H1 (cell line): ENCODE data around the gene PTGER3. TPM values are rescaled to one million over a fixed set of nuclear protein-coding genes. Genes with fewer than 3 reads are reported as not detected.

ENCODE experiments used
- CTCF ChIA-PET: fragments of 300-600 bp; sonication (Branson Sonifier 250); formaldehyde crosslinking; loops from one replicate; lab custom pipeline; 2021; ENCODE audit not compliant: partially characterized antibody; lab: Charles Lee
- POLR2A ChIA-PET: fragments of 300-600 bp; sonication (Branson Sonifier 250); formaldehyde crosslinking; loops from one replicate; lab custom pipeline; 2021; ENCODE audit warnings: inconsistent platforms; ENCODE audit not compliant: partially characterized antibody; lab: Charles Lee
- DNase-seq, 2 experiments: peaks; one replicate each; pipeline versions ENCODE4 v3.0.0 to v3.0.0-alpha.2; 2010 to 2022; ENCODE audit warnings: low spot score in 2 of 2, low read depth in 1 of 2, mixed read lengths in 1 of 2
- FAIRE-seq: peaks from 2 replicates; lab custom pipeline; 2011; peaks lifted over from hg19 to GRCh38; lab: Jason Lieb, UNC
- H2AFZ ChIP-seq: 2 replicates; pipeline ENCODE4 v1.8.1; 2012; ENCODE audit warnings: low read length, inconsistent platforms
- H2AK5ac ChIP-seq: 2 replicates; pipeline ENCODE4 v1.6.1; 2013; ENCODE audit warnings: low read depth, low read length
- H2BK120ac ChIP-seq: replicated peaks from 2 replicates; pipeline ENCODE3; 2013; ENCODE audit warnings: low read depth, low read length, inconsistent platforms
- H2BK12ac ChIP-seq: 2 replicates; pipeline ENCODE4 v1.6.1; 2013; ENCODE audit warnings: low read depth, low read length
- H2BK15ac ChIP-seq: 2 replicates; pipeline ENCODE4 v1.6.1; 2013; ENCODE audit warnings: low read length
- H2BK20ac ChIP-seq: 2 replicates; pipeline ENCODE4 v1.6.1; 2013; ENCODE audit warnings: low read length
- H2BK5ac ChIP-seq: 2 replicates; pipeline ENCODE4 v1.6.1; 2013; ENCODE audit warnings: low read depth, low read length
- H3K14ac ChIP-seq: 2 replicates; pipeline ENCODE4 v1.6.1; 2013; ENCODE audit warnings: inconsistent platforms; ENCODE audit not compliant: insufficient read length
- H3K18ac ChIP-seq: 2 replicates; pipeline ENCODE4 v1.6.1; 2013; ENCODE audit warnings: low read length; ENCODE audit errors: extremely low read depth
- H3K23ac ChIP-seq: 2 replicates; pipeline ENCODE4 v1.6.1; 2013; ENCODE audit warnings: inconsistent platforms; ENCODE audit not compliant: insufficient read length
- H3K23me2 ChIP-seq: 2 replicates; pipeline ENCODE4 v1.6.1; 2013; ENCODE audit warnings: low read depth, low read length
- H3K27ac ChIP-seq: 2 replicates; pipeline ENCODE4 v1.6.1; 2011; ENCODE audit warnings: low read depth, low read length, inconsistent platforms
- H3K27me3 ChIP-seq, 4 experiments: replicated peaks in 1 of 4; 1 replicate in 1 of 4; 2 replicates in 3 of 4; pipeline versions ENCODE4 v1.6.1 to v1.8.1; 2011 to 2013; ENCODE audit warnings: low read length in 3 of 4, mild to moderate bottlenecking in 3 of 4, inconsistent platforms in 2 of 4, mixed read lengths in 2 of 4, moderate library complexity in 1 of 4; ENCODE audit not compliant: control insufficient read depth in 3 of 4, insufficient read depth in 3 of 4; ENCODE audit errors: extremely low read depth in 1 of 4
- H3K36me3 ChIP-seq, 4 experiments: 2 replicates each; pipeline versions ENCODE4 v1.6.1 to v1.8.1; 2011 to 2013; ENCODE audit warnings: mild to moderate bottlenecking in 4 of 4, low read length in 3 of 4, moderate library complexity in 2 of 4, control low read depth in 1 of 4, inconsistent platforms in 1 of 4; ENCODE audit not compliant: insufficient read depth in 4 of 4, control insufficient read depth in 2 of 4
- H3K4ac ChIP-seq: replicated peaks from 2 replicates; pipeline ENCODE3; 2013; ENCODE audit warnings: low read length, low read depth, mixed read lengths, inconsistent platforms; ENCODE audit not compliant: insufficient read length
- H3K4me1 ChIP-seq, 4 experiments: replicated peaks in 1 of 4; 1 replicate in 1 of 4; 2 replicates in 3 of 4; pipeline versions ENCODE4 v1.6.1 to v1.8.1; 2011 to 2013; ENCODE audit warnings: low read length in 3 of 4, inconsistent platforms in 2 of 4, mixed read lengths in 1 of 4; ENCODE audit not compliant: insufficient read depth in 4 of 4, control insufficient read depth in 3 of 4
- H3K4me2 ChIP-seq, 2 experiments: 2 replicates each; pipeline versions ENCODE4 v1.6.1 to v1.8.1; 2011 to 2013; ENCODE audit warnings: low read depth in 2 of 2, low read length in 2 of 2, control low read depth in 1 of 2, inconsistent platforms in 1 of 2, mild to moderate bottlenecking in 1 of 2; ENCODE audit not compliant: insufficient read depth in 1 of 2
- H3K4me3 ChIP-seq, 4 experiments: fragments of 200-600, 300-600 bp in 1 of 4; sonication (generic), shearing (Covaris generic), sonication (Bioruptor Twin) in 1 of 4; 2 replicates each; pipeline versions ENCODE4 v1.5.1 to v1.8.1; 2011 to 2016; ENCODE audit warnings: low read length in 4 of 4, low read depth in 3 of 4, control low read depth in 2 of 4, inconsistent platforms in 2 of 4, mild to moderate bottlenecking in 2 of 4, mixed read lengths in 1 of 4, moderate library complexity in 1 of 4; ENCODE audit not compliant: insufficient read depth in 2 of 4; ENCODE audit errors: extremely low read depth in 1 of 4
- H3K56ac ChIP-seq: replicated peaks from 2 replicates; pipeline ENCODE3; 2013; ENCODE audit warnings: low read depth, mild to moderate bottlenecking, mixed read lengths, low read length, inconsistent platforms; ENCODE audit not compliant: insufficient read length
- H3K79me1 ChIP-seq: 2 replicates; pipeline ENCODE4 v1.6.1; 2013; ENCODE audit warnings: low read depth, low read length, control low read depth
- H3K79me2 ChIP-seq, 2 experiments: 2 replicates each; pipeline versions ENCODE4 v1.6.1 to v1.8.1; 2012 to 2013; ENCODE audit warnings: low read length in 2 of 2, mild to moderate bottlenecking in 2 of 2, inconsistent platforms in 1 of 2; ENCODE audit not compliant: insufficient read depth in 2 of 2, control insufficient read depth in 1 of 2
- H3K9ac ChIP-seq, 4 experiments: replicated peaks in 1 of 4; 1 replicate in 1 of 4; 2 replicates in 3 of 4; pipeline versions ENCODE4 v1.6.1 to v1.8.1; 2011 to 2013; ENCODE audit warnings: low read depth in 3 of 4, low read length in 3 of 4, control low read depth in 2 of 4, mild to moderate bottlenecking in 2 of 4, moderate library complexity in 2 of 4, inconsistent platforms in 1 of 4; ENCODE audit errors: extremely low read depth in 1 of 4
- H3K9me3 ChIP-seq, 2 experiments: 2 replicates each; pipeline versions ENCODE4 v1.6.1 to v1.8.1; 2012 to 2013; ENCODE audit warnings: mild to moderate bottlenecking in 2 of 2, moderate library complexity in 2 of 2, control low read depth in 1 of 2, inconsistent platforms in 1 of 2, low read depth in 1 of 2, low read length in 1 of 2, mixed read lengths in 1 of 2; ENCODE audit not compliant: insufficient read depth in 2 of 2
- H4K20me1 ChIP-seq, 2 experiments: replicated peaks in 1 of 2; 2 replicates each; pipeline versions ENCODE3 to v1.8.1; 2011 to 2013; ENCODE audit warnings: inconsistent platforms in 2 of 2, low read length in 2 of 2, mild to moderate bottlenecking in 1 of 2; ENCODE audit not compliant: insufficient read depth in 2 of 2, control insufficient read depth in 1 of 2
- H4K5ac ChIP-seq: 2 replicates; pipeline ENCODE4 v1.6.1; 2013; ENCODE audit warnings: low read length, low read depth, mixed read lengths, inconsistent platforms; ENCODE audit not compliant: insufficient read length
- H4K8ac ChIP-seq: 2 replicates; pipeline ENCODE4 v1.8.0; 2013; ENCODE audit warnings: mild to moderate bottlenecking, moderate library complexity, low read length, inconsistent platforms; ENCODE audit not compliant: insufficient read depth; ENCODE audit errors: extremely low read depth
- H4K91ac ChIP-seq: replicated peaks from 2 replicates; pipeline ENCODE3; 2013; ENCODE audit warnings: low read length, mixed read lengths, inconsistent platforms; ENCODE audit not compliant: insufficient read length
- SAP30 ChIP-seq: fragments of 300-600 bp; sonication (generic); IDR thresholded peaks from 2 replicates; pipeline ENCODE4 v1.7.1; 2012; ENCODE audit warnings: low read length, moderate library complexity, mild to moderate bottlenecking, inconsistent platforms; ENCODE audit not compliant: insufficient read depth, insufficient replicate concordance
- SP4 ChIP-seq: IDR thresholded peaks from 2 replicates; pipeline ENCODE4 v1.6.1; 2012; ENCODE audit warnings: low read length, inconsistent platforms
- TAF1 ChIP-seq: IDR thresholded peaks from 2 replicates; pipeline ENCODE4 v1.6.1; 2011; ENCODE audit warnings: mild to moderate bottlenecking, low read depth, low read length
- TBP ChIP-seq: IDR thresholded peaks from 2 replicates; pipeline ENCODE4 v1.6.1; 2011; ENCODE audit warnings: low read depth, low read length, improper control_type of control experiment
- WGBS, 2 experiments: shearing (Covaris generic) in 1 of 2; methylation state at CpG; one replicate each; pipeline versions ENCODE4 v1.1.6 to v1.1.7; 2013 to 2015; ENCODE audit warnings: low lambda C conversion rate in 2 of 2, mixed read lengths in 2 of 2, inconsistent platforms in 1 of 2, low coverage in 1 of 2, missing lambda C conversion rate in 1 of 2; ENCODE audit not compliant: insufficient replicate concordance in 2 of 2, insufficient coverage in 1 of 2, insufficient read length in 1 of 2; ENCODE audit errors: extremely low coverage in 1 of 2, missing lambda C conversion rate in 1 of 2; 5-methylcytosine and 5-hydroxymethylcytosine counted together
- polyA plus RNA-seq, 7 experiments: library from polyadenylated mRNA; depleted of rRNA in 3 of 7; stranded (reverse) in 5 of 7; unstranded in 2 of 7; fragments of >200 nt in 5 of 7; fragments of 200-250 nt in 2 of 7; gene quantifications; 1 replicate in 5 of 7; 2 replicates in 1 of 7; 4 replicates in 1 of 7; pipeline versions ENCODE4 v1.2.1 to v1.2.3, GENCODE V29; 2011 to 2013; ENCODE audit warnings: missing spikeins in 2 of 7, mixed read lengths in 2 of 7
- total RNA-seq: library from RNA; stranded (reverse); fragmentation: NEBNext Ultra II Directional; extraction: Animal tissue kit (Norgen Biotek cat#: 25700); gene quantifications from 2 replicates; pipeline ENCODE4 v1.2.1, GENCODE V29; 2021

PTGER3 gene
- total and polyA plus RNA-seq, 2 of the 8 experiments (the other 6 are each of a cell fraction or from before 2014, with no cell fraction given): 0.38 to 0.82 TPM

DNA sequence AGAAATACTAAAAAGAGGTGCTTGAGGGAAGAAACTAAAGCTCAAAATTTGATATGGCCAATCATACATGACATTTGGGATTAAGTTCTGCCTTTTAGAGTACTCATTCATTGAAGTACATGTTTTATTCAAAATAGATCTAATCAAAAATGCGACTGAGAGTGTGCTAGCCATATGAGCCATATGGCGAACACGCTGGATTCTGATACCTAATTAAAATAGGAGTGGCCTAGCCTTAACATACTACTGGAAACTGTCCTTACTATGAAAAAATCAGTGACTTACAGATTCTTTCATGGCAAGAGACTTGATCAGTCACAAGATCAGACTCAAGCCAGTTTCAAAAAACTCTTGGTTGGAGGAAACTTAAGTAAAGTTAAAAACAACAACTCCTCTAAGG, 73.9 kb downstream of the PTGER3 start:
- Histone ChIP-seq H3K27ac (no peak overlapping the region), H3K4me2 (no peak overlapping the region), H3K23ac (no peak overlapping the region), H3K79me1 (no peaks in the 10 kb centered on the region), H2AK5ac (no peak overlapping the region), H2BK15ac (no peak overlapping the region), H3K23me2 (no peaks in the 10 kb centered on the region)
- CTCF ChIA-PET: interaction anchor here (1.1 to 2.0 kb wide), 2 partner anchors 10 to 77 kb away, joined by 3 to 6 read pairs; no protein-coding TSS in a partner anchor
- no peak for DNase-seq
- WGBS, 2 experiments: 94% methylated on average over 3 of the region's 3 CpGs; no CpG with 5 or more reads in 1 of the 2 experiments
- TF ChIP-seq SP4: no peak
- no peak for TF ChIP-seq TAF1
- no peak for TF ChIP-seq SAP30
- no peak for TF ChIP-seq TBP
- TF ChIP-seq, all 59 proteins: peak for 0
- H3K9ac ChIP-seq: no peak overlapping the region
- no peak for FAIRE-seq
- no peak overlapping the region for H3K4me3 ChIP-seq
- H2BK120ac ChIP-seq: no peak overlapping the region
- no peaks in the 10 kb centered on the region for H4K20me1 ChIP-seq
- no peak overlapping the region for H3K14ac ChIP-seq
- no peaks in the 10 kb centered on the region for H3K27me3 ChIP-seq
- H2BK5ac ChIP-seq: no peak overlapping the region
- H2BK20ac ChIP-seq: no peak overlapping the region
- no peak overlapping the region for H4K91ac ChIP-seq
- no peak overlapping the region for H3K4ac ChIP-seq
- H3K79me2 ChIP-seq: no peaks in the 10 kb centered on the region
- no peak overlapping the region for H3K18ac ChIP-seq
- H3K4me1 ChIP-seq: no peaks in the 10 kb centered on the region
- H3K36me3 ChIP-seq: no peaks in the 10 kb centered on the region
- no peak overlapping the region for H4K8ac ChIP-seq
- no peak overlapping the region for H2BK12ac ChIP-seq
- H3K9me3 ChIP-seq: no peaks in the 10 kb centered on the region
- POLR2A ChIA-PET: no interaction called here
- no peak overlapping the region for H3K56ac ChIP-seq
- no peak overlapping the region for H2AFZ ChIP-seq
- no peak overlapping the region for H4K5ac ChIP-seq
